ENCODE results near the gene WASHC1.
"Not testable (repeated sequence)": the region's sequence is repeated elsewhere in the genome, so short reads cannot be mapped to it uniquely, and the experiment has no call there.

GRCh38 chr9:44416-44815 is 15.2 kb upstream of the WASHC1 start:
- TF ChIP-seq POLR2A (IDR thresholded peaks at IDR 0.05): not testable (repeated sequence)
- TF ChIP-seq, protein P1, sequence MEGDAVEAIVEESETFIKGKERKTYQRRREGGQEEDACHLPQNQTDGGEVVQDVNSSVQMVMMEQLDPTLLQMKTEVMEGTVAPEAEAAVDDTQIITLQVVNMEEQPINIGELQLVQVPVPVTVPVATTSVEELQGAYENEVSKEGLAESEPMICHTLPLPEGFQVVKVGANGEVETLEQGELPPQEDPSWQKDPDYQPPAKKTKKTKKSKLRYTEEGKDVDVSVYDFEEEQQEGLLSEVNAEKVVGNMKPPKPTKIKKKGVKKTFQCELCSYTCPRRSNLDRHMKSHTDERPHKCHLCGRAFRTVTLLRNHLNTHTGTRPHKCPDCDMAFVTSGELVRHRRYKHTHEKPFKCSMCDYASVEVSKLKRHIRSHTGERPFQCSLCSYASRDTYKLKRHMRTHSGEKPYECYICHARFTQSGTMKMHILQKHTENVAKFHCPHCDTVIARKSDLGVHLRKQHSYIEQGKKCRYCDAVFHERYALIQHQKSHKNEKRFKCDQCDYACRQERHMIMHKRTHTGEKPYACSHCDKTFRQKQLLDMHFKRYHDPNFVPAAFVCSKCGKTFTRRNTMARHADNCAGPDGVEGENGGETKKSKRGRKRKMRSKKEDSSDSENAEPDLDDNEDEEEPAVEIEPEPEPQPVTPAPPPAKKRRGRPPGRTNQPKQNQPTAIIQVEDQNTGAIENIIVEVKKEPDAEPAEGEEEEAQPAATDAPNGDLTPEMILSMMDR (IDR thresholded peaks at IDR 0.05): not testable (repeated sequence)

Measured in heart left ventricle (tissue), 13 donors.